HEK293 (cell line): ENCODE results near the gene PLEKHG4.

Experiments
- BCL11A ChIP-seq: fragments of 450-650 bp; formaldehyde crosslinking; IDR thresholded peaks from 2 replicates; pipeline ENCODE4 v1.5.1; 2016; ENCODE audit warnings: low read depth, missing biosample characterization, missing genetic modification characterization
- OSR2 ChIP-seq: fragments of 450-650 bp; formaldehyde crosslinking; IDR thresholded peaks from 2 replicates; pipeline ENCODE4 v1.5.1; 2016; ENCODE audit warnings: missing biosample characterization, missing genetic modification characterization
- SCRT2 ChIP-seq: fragments of 450-650 bp; formaldehyde crosslinking; IDR thresholded peaks from 2 replicates; pipeline ENCODE4 v1.5.1; 2016; ENCODE audit warnings: missing biosample characterization, missing genetic modification characterization
- TCF7L2 ChIP-seq: IDR thresholded peaks from 2 replicates; pipeline ENCODE4 v1.6.1; 2011; ENCODE audit warnings: low read depth, mild to moderate bottlenecking, inconsistent platforms, low read length, moderate library complexity, borderline replicate concordance
- WT1 ChIP-seq: fragments of 450-650 bp; formaldehyde crosslinking; IDR thresholded peaks from 2 replicates; pipeline ENCODE4 v1.5.1; 2016; ENCODE audit warnings: missing biosample characterization, missing genetic modification characterization
- YY2 ChIP-seq: fragments of 450-650 bp; formaldehyde crosslinking; IDR thresholded peaks from 2 replicates; pipeline ENCODE4 v1.5.1; 2016; ENCODE audit warnings: missing biosample characterization, missing genetic modification characterization
- ZFP69B ChIP-seq: fragments of 450-650 bp; formaldehyde crosslinking; IDR thresholded peaks from 2 replicates; pipeline ENCODE4 v1.5.1; 2016; ENCODE audit warnings: missing biosample characterization, missing genetic modification characterization
- ZNF138 ChIP-seq: fragments of 450-650 bp; formaldehyde crosslinking; IDR thresholded peaks from 2 replicates; pipeline ENCODE4 v1.5.1; 2016; ENCODE audit warnings: missing biosample characterization, missing genetic modification characterization, borderline replicate concordance
- ZNF211 ChIP-seq: fragments of 450-650 bp; formaldehyde crosslinking; IDR thresholded peaks from 2 replicates; pipeline ENCODE4 v1.5.1; 2016; ENCODE audit warnings: low read depth, missing biosample characterization, missing genetic modification characterization
- ZNF214 ChIP-seq: fragments of 450-650 bp; formaldehyde crosslinking; IDR thresholded peaks from 2 replicates; pipeline ENCODE4 v1.5.1; 2017; ENCODE audit warnings: missing biosample characterization, mild to moderate bottlenecking, missing genetic modification characterization, borderline replicate concordance
- ZNF404 ChIP-seq: fragments of 450-650 bp; formaldehyde crosslinking; IDR thresholded peaks from 2 replicates; pipeline ENCODE4 v1.5.1; 2017; ENCODE audit warnings: missing biosample characterization, missing genetic modification characterization
- ZNF560 ChIP-seq: fragments of 450-650 bp; formaldehyde crosslinking; IDR thresholded peaks from 2 replicates; pipeline ENCODE4 v1.5.1; 2017; ENCODE audit warnings: missing biosample characterization, missing genetic modification characterization, borderline replicate concordance
- ZNF660 ChIP-seq: fragments of 450-650 bp; IDR thresholded peaks from 2 replicates; pipeline ENCODE4 v1.5.1; 2018; ENCODE audit warnings: missing biosample characterization, mild to moderate bottlenecking, missing genetic modification characterization
- ZNF830 ChIP-seq: fragments of 450-650 bp; IDR thresholded peaks from 2 replicates; pipeline ENCODE4 v1.5.0; 2018; ENCODE audit warnings: missing biosample characterization, missing genetic modification characterization, low read depth, mild to moderate bottlenecking, moderate library complexity
- TF ChIP-seq, protein P1 (sequence below): fragments of 450-650 bp; formaldehyde crosslinking; IDR thresholded peaks from 2 replicates; pipeline ENCODE4 v1.5.1; 2016; ENCODE audit warnings: missing biosample characterization, missing genetic modification characterization, borderline replicate concordance
- TF ChIP-seq, protein P2 (sequence below): fragments of 450-650 bp; formaldehyde crosslinking; IDR thresholded peaks from 2 replicates; pipeline ENCODE4 v1.5.1; 2016; ENCODE audit warnings: missing biosample characterization, missing genetic modification characterization, low read depth
- TF ChIP-seq, protein P3 (sequence below): fragments of 450-650 bp; formaldehyde crosslinking; IDR thresholded peaks from 2 replicates; pipeline ENCODE4 v1.5.1; 2016; ENCODE audit warnings: missing biosample characterization, missing genetic modification characterization
- TF ChIP-seq, protein P4 (sequence below): fragments of 450-650 bp; formaldehyde crosslinking; IDR thresholded peaks from 2 replicates; pipeline ENCODE4 v1.5.1; 2016; ENCODE audit warnings: missing biosample characterization, missing genetic modification characterization
- TF ChIP-seq, protein P5 (sequence below): fragments of 450-650 bp; formaldehyde crosslinking; IDR thresholded peaks from 2 replicates; pipeline ENCODE4 v1.5.1; 2016; ENCODE audit warnings: missing biosample characterization, missing genetic modification characterization
- TF ChIP-seq, protein P6 (sequence below): fragments of 450-650 bp; IDR thresholded peaks from 2 replicates; pipeline ENCODE4 v1.5.1; 2018; ENCODE audit warnings: missing biosample characterization, missing genetic modification characterization
- TF ChIP-seq, protein P7 (sequence below): fragments of 450-650 bp; formaldehyde crosslinking; optimal IDR thresholded peaks from 2 replicates; pipeline ENCODE3; 2016; ENCODE audit warnings: missing biosample characterization, mild to moderate bottlenecking, missing genetic modification characterization

The PLEKHG4 gene

DNA sequence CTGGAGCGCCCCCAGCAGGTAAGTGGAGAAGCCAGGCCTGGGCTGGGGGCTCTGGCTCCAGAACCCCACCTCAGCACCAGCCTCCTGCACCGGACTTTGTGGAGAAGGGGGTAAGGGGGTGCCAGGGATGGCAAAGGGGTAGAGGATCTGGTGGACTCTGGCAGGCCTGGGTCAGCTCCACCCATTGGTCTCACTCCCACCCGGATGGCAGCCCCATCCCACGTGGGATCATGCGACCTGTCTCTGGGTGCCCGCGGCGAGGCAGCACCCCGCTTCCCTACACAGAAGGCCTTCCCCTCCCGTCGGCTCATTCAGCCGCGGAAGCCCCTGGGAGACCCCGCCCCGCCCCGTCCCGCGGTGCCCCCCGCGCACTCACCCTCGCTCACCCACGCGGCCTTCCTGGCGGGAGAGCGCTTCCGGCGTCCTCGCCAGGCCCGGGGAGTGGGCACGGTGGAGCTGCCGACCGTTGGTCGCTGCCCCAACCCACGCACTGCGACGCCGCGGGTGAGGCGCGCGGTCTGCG lies 498 bp upstream of the PLEKHG4 start (continued):
- TF ChIP-seq, protein P1, sequence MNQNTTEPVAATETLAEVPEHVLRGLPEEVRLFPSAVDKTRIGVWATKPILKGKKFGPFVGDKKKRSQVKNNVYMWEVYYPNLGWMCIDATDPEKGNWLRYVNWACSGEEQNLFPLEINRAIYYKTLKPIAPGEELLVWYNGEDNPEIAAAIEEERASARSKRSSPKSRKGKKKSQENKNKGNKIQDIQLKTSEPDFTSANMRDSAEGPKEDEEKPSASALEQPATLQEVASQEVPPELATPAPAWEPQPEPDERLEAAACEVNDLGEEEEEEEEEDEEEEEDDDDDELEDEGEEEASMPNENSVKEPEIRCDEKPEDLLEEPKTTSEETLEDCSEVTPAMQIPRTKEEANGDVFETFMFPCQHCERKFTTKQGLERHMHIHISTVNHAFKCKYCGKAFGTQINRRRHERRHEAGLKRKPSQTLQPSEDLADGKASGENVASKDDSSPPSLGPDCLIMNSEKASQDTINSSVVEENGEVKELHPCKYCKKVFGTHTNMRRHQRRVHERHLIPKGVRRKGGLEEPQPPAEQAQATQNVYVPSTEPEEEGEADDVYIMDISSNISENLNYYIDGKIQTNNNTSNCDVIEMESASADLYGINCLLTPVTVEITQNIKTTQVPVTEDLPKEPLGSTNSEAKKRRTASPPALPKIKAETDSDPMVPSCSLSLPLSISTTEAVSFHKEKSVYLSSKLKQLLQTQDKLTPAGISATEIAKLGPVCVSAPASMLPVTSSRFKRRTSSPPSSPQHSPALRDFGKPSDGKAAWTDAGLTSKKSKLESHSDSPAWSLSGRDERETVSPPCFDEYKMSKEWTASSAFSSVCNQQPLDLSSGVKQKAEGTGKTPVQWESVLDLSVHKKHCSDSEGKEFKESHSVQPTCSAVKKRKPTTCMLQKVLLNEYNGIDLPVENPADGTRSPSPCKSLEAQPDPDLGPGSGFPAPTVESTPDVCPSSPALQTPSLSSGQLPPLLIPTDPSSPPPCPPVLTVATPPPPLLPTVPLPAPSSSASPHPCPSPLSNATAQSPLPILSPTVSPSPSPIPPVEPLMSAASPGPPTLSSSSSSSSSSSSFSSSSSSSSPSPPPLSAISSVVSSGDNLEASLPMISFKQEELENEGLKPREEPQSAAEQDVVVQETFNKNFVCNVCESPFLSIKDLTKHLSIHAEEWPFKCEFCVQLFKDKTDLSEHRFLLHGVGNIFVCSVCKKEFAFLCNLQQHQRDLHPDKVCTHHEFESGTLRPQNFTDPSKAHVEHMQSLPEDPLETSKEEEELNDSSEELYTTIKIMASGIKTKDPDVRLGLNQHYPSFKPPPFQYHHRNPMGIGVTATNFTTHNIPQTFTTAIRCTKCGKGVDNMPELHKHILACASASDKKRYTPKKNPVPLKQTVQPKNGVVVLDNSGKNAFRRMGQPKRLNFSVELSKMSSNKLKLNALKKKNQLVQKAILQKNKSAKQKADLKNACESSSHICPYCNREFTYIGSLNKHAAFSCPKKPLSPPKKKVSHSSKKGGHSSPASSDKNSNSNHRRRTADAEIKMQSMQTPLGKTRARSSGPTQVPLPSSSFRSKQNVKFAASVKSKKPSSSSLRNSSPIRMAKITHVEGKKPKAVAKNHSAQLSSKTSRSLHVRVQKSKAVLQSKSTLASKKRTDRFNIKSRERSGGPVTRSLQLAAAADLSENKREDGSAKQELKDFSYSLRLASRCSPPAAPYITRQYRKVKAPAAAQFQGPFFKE = 0 out of 2 replicates have a peak, but pooled peaks have one; percentile 54
- TF ChIP-seq, protein P2, sequence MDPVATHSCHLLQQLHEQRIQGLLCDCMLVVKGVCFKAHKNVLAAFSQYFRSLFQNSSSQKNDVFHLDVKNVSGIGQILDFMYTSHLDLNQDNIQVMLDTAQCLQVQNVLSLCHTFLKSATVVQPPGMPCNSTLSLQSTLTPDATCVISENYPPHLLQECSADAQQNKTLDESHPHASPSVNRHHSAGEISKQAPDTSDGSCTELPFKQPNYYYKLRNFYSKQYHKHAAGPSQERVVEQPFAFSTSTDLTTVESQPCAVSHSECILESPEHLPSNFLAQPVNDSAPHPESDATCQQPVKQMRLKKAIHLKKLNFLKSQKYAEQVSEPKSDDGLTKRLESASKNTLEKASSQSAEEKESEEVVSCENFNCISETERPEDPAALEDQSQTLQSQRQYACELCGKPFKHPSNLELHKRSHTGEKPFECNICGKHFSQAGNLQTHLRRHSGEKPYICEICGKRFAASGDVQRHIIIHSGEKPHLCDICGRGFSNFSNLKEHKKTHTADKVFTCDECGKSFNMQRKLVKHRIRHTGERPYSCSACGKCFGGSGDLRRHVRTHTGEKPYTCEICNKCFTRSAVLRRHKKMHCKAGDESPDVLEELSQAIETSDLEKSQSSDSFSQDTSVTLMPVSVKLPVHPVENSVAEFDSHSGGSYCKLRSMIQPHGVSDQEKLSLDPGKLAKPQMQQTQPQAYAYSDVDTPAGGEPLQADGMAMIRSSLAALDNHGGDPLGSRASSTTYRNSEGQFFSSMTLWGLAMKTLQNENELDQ = no peak
- TF ChIP-seq, protein P3, sequence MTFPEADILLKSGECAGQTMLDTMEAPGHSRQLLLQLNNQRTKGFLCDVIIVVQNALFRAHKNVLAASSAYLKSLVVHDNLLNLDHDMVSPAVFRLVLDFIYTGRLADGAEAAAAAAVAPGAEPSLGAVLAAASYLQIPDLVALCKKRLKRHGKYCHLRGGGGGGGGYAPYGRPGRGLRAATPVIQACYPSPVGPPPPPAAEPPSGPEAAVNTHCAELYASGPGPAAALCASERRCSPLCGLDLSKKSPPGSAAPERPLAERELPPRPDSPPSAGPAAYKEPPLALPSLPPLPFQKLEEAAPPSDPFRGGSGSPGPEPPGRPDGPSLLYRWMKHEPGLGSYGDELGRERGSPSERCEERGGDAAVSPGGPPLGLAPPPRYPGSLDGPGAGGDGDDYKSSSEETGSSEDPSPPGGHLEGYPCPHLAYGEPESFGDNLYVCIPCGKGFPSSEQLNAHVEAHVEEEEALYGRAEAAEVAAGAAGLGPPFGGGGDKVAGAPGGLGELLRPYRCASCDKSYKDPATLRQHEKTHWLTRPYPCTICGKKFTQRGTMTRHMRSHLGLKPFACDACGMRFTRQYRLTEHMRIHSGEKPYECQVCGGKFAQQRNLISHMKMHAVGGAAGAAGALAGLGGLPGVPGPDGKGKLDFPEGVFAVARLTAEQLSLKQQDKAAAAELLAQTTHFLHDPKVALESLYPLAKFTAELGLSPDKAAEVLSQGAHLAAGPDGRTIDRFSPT = peak; percentile 73
- TF ChIP-seq YY2 (tag by site-specific recombination) (0 out of 2 replicates have a peak, but pooled peaks have one; percentile 29), BCL11A (no peak), OSR2 (no peak), ZNF830 (tag by site-specific recombination) (no peak), ZNF660 (0 out of 2 replicates have a peak, but pooled peaks have one; percentile 15), WT1 (tag by site-specific recombination) (no peak), TCF7L2 (no peak), ZNF404 (no peak), ZFP69B (tag by site-specific recombination) (no peak), ZNF560 (no peak), ZNF211 (no peak), SCRT2 (tag by site-specific recombination) (no peak), ZNF138 (0 out of 2 replicates have a peak, but pooled peaks have one; percentile 7), ZNF214 (tag by site-specific recombination) (no peak)
- TF ChIP-seq, protein P4, sequence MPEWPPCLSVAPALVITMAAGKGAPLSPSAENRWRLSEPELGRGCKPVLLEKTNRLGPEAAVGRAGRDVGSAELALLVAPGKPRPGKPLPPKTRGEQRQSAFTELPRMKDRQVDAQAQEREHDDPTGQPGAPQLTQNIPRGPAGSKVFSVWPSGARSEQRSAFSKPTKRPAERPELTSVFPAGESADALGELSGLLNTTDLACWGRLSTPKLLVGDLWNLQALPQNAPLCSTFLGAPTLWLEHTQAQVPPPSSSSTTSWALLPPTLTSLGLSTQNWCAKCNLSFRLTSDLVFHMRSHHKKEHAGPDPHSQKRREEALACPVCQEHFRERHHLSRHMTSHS (tag by site-specific recombination) = no peak
- TF ChIP-seq, protein P5, sequence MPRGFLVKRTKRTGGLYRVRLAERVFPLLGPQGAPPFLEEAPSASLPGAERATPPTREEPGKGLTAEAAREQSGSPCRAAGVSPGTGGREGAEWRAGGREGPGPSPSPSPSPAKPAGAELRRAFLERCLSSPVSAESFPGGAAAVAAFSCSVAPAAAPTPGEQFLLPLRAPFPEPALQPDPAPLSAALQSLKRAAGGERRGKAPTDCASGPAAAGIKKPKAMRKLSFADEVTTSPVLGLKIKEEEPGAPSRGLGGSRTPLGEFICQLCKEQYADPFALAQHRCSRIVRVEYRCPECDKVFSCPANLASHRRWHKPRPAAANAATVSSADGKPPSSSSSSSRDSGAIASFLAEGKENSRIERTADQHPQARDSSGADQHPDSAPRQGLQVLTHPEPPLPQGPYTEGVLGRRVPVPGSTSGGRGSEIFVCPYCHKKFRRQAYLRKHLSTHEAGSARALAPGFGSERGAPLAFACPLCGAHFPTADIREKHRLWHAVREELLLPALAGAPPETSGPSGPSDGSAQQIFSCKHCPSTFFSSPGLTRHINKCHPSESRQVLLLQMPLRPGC (tag by site-specific recombination) = no peak
- TF ChIP-seq, protein P6, sequence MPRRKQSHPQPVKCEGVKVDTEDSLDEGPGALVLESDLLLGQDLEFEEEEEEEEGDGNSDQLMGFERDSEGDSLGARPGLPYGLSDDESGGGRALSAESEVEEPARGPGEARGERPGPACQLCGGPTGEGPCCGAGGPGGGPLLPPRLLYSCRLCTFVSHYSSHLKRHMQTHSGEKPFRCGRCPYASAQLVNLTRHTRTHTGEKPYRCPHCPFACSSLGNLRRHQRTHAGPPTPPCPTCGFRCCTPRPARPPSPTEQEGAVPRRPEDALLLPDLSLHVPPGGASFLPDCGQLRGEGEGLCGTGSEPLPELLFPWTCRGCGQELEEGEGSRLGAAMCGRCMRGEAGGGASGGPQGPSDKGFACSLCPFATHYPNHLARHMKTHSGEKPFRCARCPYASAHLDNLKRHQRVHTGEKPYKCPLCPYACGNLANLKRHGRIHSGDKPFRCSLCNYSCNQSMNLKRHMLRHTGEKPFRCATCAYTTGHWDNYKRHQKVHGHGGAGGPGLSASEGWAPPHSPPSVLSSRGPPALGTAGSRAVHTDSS (tag by site-specific recombination) = no peak; the same call in 1 of the 2 replicates
- TF ChIP-seq, protein P7, sequence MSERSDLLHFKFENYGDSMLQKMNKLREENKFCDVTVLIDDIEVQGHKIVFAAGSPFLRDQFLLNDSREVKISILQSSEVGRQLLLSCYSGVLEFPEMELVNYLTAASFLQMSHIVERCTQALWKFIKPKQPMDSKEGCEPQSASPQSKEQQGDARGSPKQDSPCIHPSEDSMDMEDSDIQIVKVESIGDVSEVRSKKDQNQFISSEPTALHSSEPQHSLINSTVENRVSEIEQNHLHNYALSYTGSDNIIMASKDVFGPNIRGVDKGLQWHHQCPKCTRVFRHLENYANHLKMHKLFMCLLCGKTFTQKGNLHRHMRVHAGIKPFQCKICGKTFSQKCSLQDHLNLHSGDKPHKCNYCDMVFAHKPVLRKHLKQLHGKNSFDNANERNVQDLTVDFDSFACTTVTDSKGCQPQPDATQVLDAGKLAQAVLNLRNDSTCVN (tag by site-specific recombination) = peak; percentile 69
